Naive thymus-derived CD4-positive, alpha-beta T cell (primary cell): ENCODE results near the gene ELMO3. TPM values are rescaled to one million over a fixed set of nuclear protein-coding genes. Genes with fewer than 3 reads are reported as not detected.
A peak's percentile ranks its signal among the peaks of the same experiment; 100 is the strongest.

Experiments used
- ATAC-seq: fragments of 150-1000 bp; cut with Tn5 transposase; 2 replicates; pipeline ENCODE4 v1.10.0; 2021; ENCODE audit warnings: mild to moderate bottlenecking, moderate library complexity
- CTCF ChIA-PET: fragments of 350-600 bp; sonication (Branson Sonifier 250); formaldehyde crosslinking; loops from one replicate; lab custom pipeline; 2021; ENCODE audit warnings: antibody characterized with exemption; lab: Charles Lee
- POLR2A ChIA-PET: fragments of 350-600 bp; sonication (Branson Sonifier 250); formaldehyde crosslinking; loops from one replicate; lab custom pipeline; 2021; ENCODE audit warnings: antibody characterized with exemption, inconsistent platforms; lab: Charles Lee
- DNase-seq, 9 donors: peaks; one replicate each; pipeline versions ENCODE4 v3.0.0 to v3.0.0-alpha.2; 2020 to 2022; ENCODE audit warnings: mixed read lengths in 1 of 9
- H3K27ac ChIP-seq: one replicate; pipeline ENCODE4 v1.7.0; 2013; ENCODE audit warnings: mild to moderate bottlenecking, low read depth, low read length, moderate library complexity
- H3K27me3 ChIP-seq, 2 donors: one replicate each; pipeline ENCODE4 v1.7.0; 2013; ENCODE audit warnings: low read length in 2 of 2, mild to moderate bottlenecking in 2 of 2, moderate library complexity in 2 of 2; ENCODE audit not compliant: control insufficient read depth in 2 of 2, insufficient read depth in 2 of 2
- H3K36me3 ChIP-seq, 3 experiments: 1 replicate in 2 of 3; 2 replicates in 1 of 3; pipeline ENCODE4 v1.7.0; 2013; ENCODE audit warnings: low read length in 3 of 3, mild to moderate bottlenecking in 3 of 3, moderate library complexity in 1 of 3; ENCODE audit not compliant: insufficient read depth in 3 of 3, control insufficient read depth in 2 of 3
- H3K4me1 ChIP-seq, 2 donors: one replicate each; pipeline ENCODE4 v1.7.0; 2013; ENCODE audit warnings: low read length in 2 of 2, mild to moderate bottlenecking in 2 of 2, moderate library complexity in 1 of 2; ENCODE audit not compliant: control insufficient read depth in 2 of 2, insufficient read depth in 2 of 2
- H3K4me3 ChIP-seq: 2 replicates; pipeline ENCODE4 v1.7.0; 2013; ENCODE audit warnings: mild to moderate bottlenecking, low read length
- H3K9me3 ChIP-seq, 3 experiments: 1 replicate in 2 of 3; 2 replicates in 1 of 3; pipeline ENCODE4 v1.7.0; 2013; ENCODE audit warnings: low read length in 3 of 3; ENCODE audit not compliant: control insufficient read depth in 2 of 3
- H3K27ac Mint-ChIP-seq, 9 donors: one replicate each; pipeline ENCODE4 v1.8.0; 2020 to 2022; ENCODE audit warnings: mixed read lengths in 9 of 9, mild to moderate bottlenecking in 8 of 9, moderate library complexity in 5 of 9, inconsistent platforms in 2 of 9
- H3K27me3 Mint-ChIP-seq, 5 donors: one replicate each; pipeline ENCODE4 v1.8.0; 2021 to 2022; ENCODE audit warnings: mixed read lengths in 5 of 5, mild to moderate bottlenecking in 1 of 5
- H3K36me3 Mint-ChIP-seq, 5 donors: one replicate each; pipeline ENCODE4 v1.8.0; 2020 to 2022; ENCODE audit warnings: mixed read lengths in 5 of 5, mild to moderate bottlenecking in 3 of 5, inconsistent platforms in 1 of 5
- H3K4me1 Mint-ChIP-seq, 7 donors: one replicate each; pipeline ENCODE4 v1.8.0; 2020 to 2022; ENCODE audit warnings: mixed read lengths in 7 of 7, mild to moderate bottlenecking in 3 of 7, inconsistent platforms in 1 of 7
- H3K4me3 Mint-ChIP-seq, 10 donors: one replicate each; pipeline ENCODE4 v1.8.0; 2020 to 2022; ENCODE audit warnings: mild to moderate bottlenecking in 10 of 10, mixed read lengths in 10 of 10, moderate library complexity in 6 of 10, inconsistent platforms in 2 of 10
- H3K9me3 Mint-ChIP-seq, 11 donors: one replicate each; pipeline ENCODE4 v1.8.0; 2020 to 2022; ENCODE audit warnings: mixed read lengths in 11 of 11, mild to moderate bottlenecking in 4 of 11, inconsistent platforms in 1 of 11, moderate library complexity in 1 of 11
- intact Hi-C, 2 donors: fragments of 100-400 bp; cut with micrococcal nuclease; formaldehyde crosslinking; loops; one replicate each; pipeline ENCODE4 v1.15.1; 2023
- polyA plus RNA-seq, 2 donors: library from polyadenylated mRNA; unstranded; fragments of 300-500 nt; fragmentation: Illumina TruSeq; gene quantifications; one replicate each; pipeline ENCODE4 v1.2.3, GENCODE V29; 2021
- total RNA-seq, 6 experiments: library from RNA in 5 of 6; stranded (reverse) in 5 of 6; gene quantifications; 1 replicate in 5 of 6; 2 replicates in 1 of 6; pipeline ENCODE4 v1.2.3 and lab custom pipeline; 2021 to 2026

Gene ELMO3
- total and polyA plus RNA-seq, 7 experiments from 2014 or later: 0.07 to 9.1 (median 5.6) TPM; not detected in 1

- H3K4me3 ChIP-seq: no peak overlapping the region
- H3K27ac ChIP-seq: no peak overlapping the region
Measured at GRCh38 chr16:67236563-67237395, 37.8 kb downstream of the ELMO3 start.

GRCh38 chr16:67237396-67238277 lies 38.7 kb downstream of the ELMO3 start:
- POLR2A ChIA-PET: interaction anchor here (2.5 kb wide), 1 partner anchor 10 kb away, joined by 13 read pairs; the partner anchor contains the start of gene TMEM208
- no peak for ATAC-seq
- no peak overlapping the region for H3K4me3 Mint-ChIP-seq
- H3K4me1 ChIP-seq: peaks cover 0 to 5% of the 10 kb centered on the region in 2 donors
- no peak overlapping the region for H3K27ac ChIP-seq
- H3K4me3 ChIP-seq: no peak overlapping the region
- CTCF ChIA-PET: no interaction called here
- DNase-seq: no peak
- no peaks in the 10 kb centered on the region for H3K9me3 ChIP-seq
- H3K27me3 ChIP-seq: no peaks in the 10 kb centered on the region
- H3K36me3 ChIP-seq: peaks cover 0 to 61% (median 3%) of the 10 kb centered on the region in 3 experiments
- H3K9me3 Mint-ChIP-seq: no peaks in the 10 kb centered on the region
- peaks cover 0 to 23% (median 7%) of the 10 kb centered on the region in 5 donors for H3K36me3 Mint-ChIP-seq
- intact Hi-C loops: no loop called here
- H3K4me1 Mint-ChIP-seq: peaks cover 0 to 28% (median 4%) of the 10 kb centered on the region in 7 donors
- H3K27me3 Mint-ChIP-seq: no peaks in the 10 kb centered on the region
- peak overlapping the region in 3 of 9 donors; percentile 16 to 67 (median 23) for H3K27ac Mint-ChIP-seq

More at GRCh38 chr16:67236563-67237395, 37.8 kb downstream of the ELMO3 start:
- CTCF ChIA-PET: no interaction called here
- Mint-ChIP-seq H3K27ac (peak overlapping the region in 7 of 9 donors; percentile 61 to 87 (median 77)), H3K36me3 (peaks cover 0 to 23% (median 7%) of the 10 kb centered on the region in 5 donors), H3K9me3 (no peaks in the 10 kb centered on the region), H3K4me3 (peak overlapping the region in 7 of 10 donors; percentile 18 to 61 (median 50)), H3K4me1 (peaks cover 0 to 21% (median 4%) of the 10 kb centered on the region in 7 donors), H3K27me3 (no peaks in the 10 kb centered on the region)
- H3K4me1 ChIP-seq: peaks cover 0 to 5% of the 10 kb centered on the region in 2 donors
- peak; percentile 94 for ATAC-seq
- DNase-seq: peak; percentile 47 to 89 (median 53)
- H3K9me3 ChIP-seq: no peaks in the 10 kb centered on the region
- H3K27me3 ChIP-seq: no peaks in the 10 kb centered on the region
- H3K36me3 ChIP-seq: peaks cover 0 to 64% (median 3%) of the 10 kb centered on the region in 3 experiments
- intact Hi-C loops: loop anchor here in 1 of 2 donors (1.0 kb wide), 2 partner anchors 8 to 10 kb away; no protein-coding TSS in a partner anchor
- POLR2A ChIA-PET: interaction anchor here (0.8 to 2.5 kb wide), 3 partner anchors 9 to 45 kb away, joined by 4 to 13 read pairs (median 7); partner anchors contain the start of gene TMEM208

- Histone ChIP-seq H3K27ac (no peak overlapping the region), H3K4me1 (peaks cover 0 to 5% of the 10 kb centered on the region in 2 donors), H3K27me3 (no peaks in the 10 kb centered on the region), H3K4me3 (no peak overlapping the region), H3K9me3 (no peaks in the 10 kb centered on the region), H3K36me3 (peaks cover 0 to 60% (median 3%) of the 10 kb centered on the region in 3 experiments)
- ChIA-PET POLR2A (interaction anchor here (0.5 to 2.5 kb wide), 4 partner anchors 9 to 20 kb away, joined by 3 to 13 read pairs (median 4); partner anchors contain the start of gene TMEM208), CTCF (interaction anchor here (0.6 to 0.7 kb wide), 2 partner anchors 53 to 285 kb away, joined by 3 read pairs; no protein-coding TSS in a partner anchor)
- Mint-ChIP-seq H3K27me3 (no peaks in the 10 kb centered on the region), H3K36me3 (peaks cover 0 to 20% (median 7%) of the 10 kb centered on the region in 5 donors), H3K9me3 (no peaks in the 10 kb centered on the region), H3K4me3 (no peak overlapping the region), H3K4me1 (peaks cover 0 to 28% (median 4%) of the 10 kb centered on the region in 7 donors), H3K27ac (no peak overlapping the region)
- no peak for ATAC-seq
- intact Hi-C loops: no loop called here
- DNase-seq: no peak
Measured at GRCh38 chr16:67238278-67238575, 39.3 kb downstream of the ELMO3 start.

GRCh38 chr16:67238806-67239470 lies 40.0 kb downstream of the ELMO3 start:
- Histone ChIP-seq H3K4me1 (peaks cover 0 to 10% of the 10 kb centered on the region in 2 donors), H3K27me3 (no peaks in the 10 kb centered on the region), H3K27ac (no peak overlapping the region), H3K36me3 (peaks cover 0 to 55% (median 3%) of the 10 kb centered on the region in 3 experiments), H3K4me3 (no peak overlapping the region), H3K9me3 (no peaks in the 10 kb centered on the region)
- Mint-ChIP-seq H3K9me3 (no peaks in the 10 kb centered on the region), H3K4me1 (peaks cover 0 to 35% (median 5%) of the 10 kb centered on the region in 7 donors), H3K36me3 (peaks cover 0 to 16% (median 7%) of the 10 kb centered on the region in 5 donors), H3K27ac (peak overlapping the region in 2 of 9 donors; percentile 14 to 38), H3K4me3 (no peak overlapping the region), H3K27me3 (no peaks in the 10 kb centered on the region)
- CTCF ChIA-PET: interaction anchor here (0.6 to 1.7 kb wide), 3 partner anchors 12 to 286 kb away, joined by 3 to 6 read pairs (median 3); partner anchors contain the start of gene TMEM208
- POLR2A ChIA-PET: interaction anchor here (0.5 to 2.5 kb wide), 4 partner anchors 9 to 20 kb away, joined by 3 to 13 read pairs (median 4); partner anchors contain the start of gene TMEM208
- DNase-seq (no peak), ATAC-seq (no peak)
- intact Hi-C loops: no loop called here

GRCh38 chr16:67240506-67240905 lies 41.6 kb downstream of the ELMO3 start:
- POLR2A ChIA-PET: no interaction called here
- H3K27ac Mint-ChIP-seq: peak overlapping the region in 1 of 9 donors; percentile 43

More at GRCh38 chr16:67240506-67240905, 41.6 kb downstream of the ELMO3 start:
- H3K27me3 ChIP-seq: no peaks in the 10 kb centered on the region
- H3K27ac ChIP-seq: no peak overlapping the region
- no peaks in the 10 kb centered on the region for H3K9me3 ChIP-seq
- H3K36me3 ChIP-seq: peaks cover 0 to 44% (median 3%) of the 10 kb centered on the region in 3 experiments
- peaks cover 14 to 25% of the 10 kb centered on the region in 2 donors for H3K4me1 ChIP-seq
- H3K4me3 Mint-ChIP-seq: no peak overlapping the region
- H3K4me3 ChIP-seq: no peak overlapping the region
- intact Hi-C loops: loop anchor here in 1 of 2 donors (10.0 kb wide), 1 partner anchor 604 kb away; the partner anchor contains the start of genes CENPT, NUTF2 and THAP11
- no peaks in the 10 kb centered on the region for H3K27me3 Mint-ChIP-seq
- H3K9me3 Mint-ChIP-seq: no peaks in the 10 kb centered on the region
- H3K36me3 Mint-ChIP-seq: peaks cover 0 to 16% (median 7%) of the 10 kb centered on the region in 5 donors
- CTCF ChIA-PET: no interaction called here
- ATAC-seq (no peak), DNase-seq (no peak)
- peaks cover 12 to 51% (median 21%) of the 10 kb centered on the region in 7 donors for H3K4me1 Mint-ChIP-seq
